GM21390 (cell line): Measurements from ENCODE around the gene CDK15.
"Not testable (repeated sequence)": the region's sequence is repeated elsewhere in the genome, so short reads cannot be mapped to it uniquely, and the experiment has no call there.

Source experiments
- ATAC-seq: cut with Tn5 transposase; IDR thresholded peaks from one replicate; pipeline ENCODE4 v1.9.1; 2021; ENCODE audit not compliant: unreplicated experiment

CDK15 gene

DNA sequence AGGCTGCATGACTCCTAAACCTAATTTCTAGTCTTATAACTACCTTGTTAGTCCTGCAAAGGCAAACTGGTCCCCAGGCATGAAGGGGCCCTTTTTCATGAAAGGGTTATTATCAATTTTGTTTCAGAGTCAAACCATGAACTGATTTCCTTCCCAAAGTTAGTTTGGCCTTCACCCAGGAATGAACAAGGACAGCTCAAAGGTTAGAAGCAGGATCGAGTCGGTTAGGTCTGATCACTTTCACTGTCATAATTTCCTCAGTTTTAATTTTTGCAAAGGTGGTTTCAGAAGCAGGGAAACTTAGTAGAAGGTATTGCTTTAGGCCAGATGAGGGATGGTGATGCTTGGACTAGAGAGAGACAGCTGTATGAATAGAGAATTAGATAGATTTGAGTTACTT lies 16.9 kb upstream of the CDK15 start:
- ATAC-seq, result no peak

DNA sequence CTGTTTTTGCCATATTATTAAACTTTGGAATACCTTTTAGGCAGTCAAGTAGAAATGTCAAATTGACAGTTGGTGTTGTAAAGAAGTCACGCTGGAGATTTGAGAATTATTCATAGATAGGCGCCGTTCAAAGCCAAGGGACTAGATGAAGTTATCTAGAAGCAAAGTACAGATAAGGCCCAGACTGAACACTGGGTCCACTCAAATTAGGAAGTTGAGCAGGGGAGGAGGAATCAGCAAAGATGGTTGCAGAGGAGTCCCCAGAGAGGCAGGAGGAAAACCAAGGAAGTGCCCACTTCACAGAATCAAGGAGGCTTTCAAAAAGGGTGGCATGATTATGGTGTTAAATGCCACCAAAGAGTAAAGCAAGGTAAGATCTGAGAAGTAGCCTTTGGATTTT lies 16.0 kb upstream of the CDK15 start:
- no peak for ATAC-seq

DNA sequence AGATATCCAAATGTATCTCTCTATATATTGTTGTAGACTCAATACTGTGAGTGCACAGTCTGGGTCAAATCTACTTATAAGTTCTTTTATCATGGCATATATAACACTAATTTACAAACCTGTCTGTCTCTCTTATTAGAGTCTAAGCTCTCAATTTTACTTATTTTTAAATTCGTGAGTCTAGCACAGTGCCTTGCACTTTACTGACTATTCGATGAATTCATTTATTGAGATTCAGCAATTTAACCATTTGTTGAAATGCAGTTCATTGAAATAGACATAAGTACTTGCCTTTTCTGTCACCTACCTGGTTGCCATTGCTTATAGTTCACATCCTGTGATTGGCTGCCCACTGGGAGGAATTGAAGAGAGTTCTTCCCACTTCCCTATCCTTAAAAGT lies 15.3 kb upstream of the CDK15 start:
- no peak for ATAC-seq

DNA sequence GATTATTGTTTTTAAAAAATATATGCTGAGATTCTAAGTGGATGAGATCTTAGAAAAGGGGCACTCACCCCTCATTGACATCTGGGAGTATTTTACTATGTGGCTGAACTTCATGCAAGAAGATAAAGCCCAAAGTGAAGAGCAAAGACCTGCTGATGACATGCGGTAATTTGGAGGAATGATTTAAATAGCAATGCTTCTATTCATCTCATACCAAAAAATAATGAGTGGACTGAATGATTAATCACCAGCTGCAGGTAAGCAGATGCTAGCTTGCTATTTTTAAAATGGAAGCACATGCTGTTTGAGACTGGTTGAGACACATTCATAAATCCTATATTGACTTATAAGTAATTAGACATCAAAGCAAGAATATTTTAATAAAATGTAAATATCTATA lies 12.7 kb upstream of the CDK15 start:
- ATAC-seq, result no peak

DNA sequence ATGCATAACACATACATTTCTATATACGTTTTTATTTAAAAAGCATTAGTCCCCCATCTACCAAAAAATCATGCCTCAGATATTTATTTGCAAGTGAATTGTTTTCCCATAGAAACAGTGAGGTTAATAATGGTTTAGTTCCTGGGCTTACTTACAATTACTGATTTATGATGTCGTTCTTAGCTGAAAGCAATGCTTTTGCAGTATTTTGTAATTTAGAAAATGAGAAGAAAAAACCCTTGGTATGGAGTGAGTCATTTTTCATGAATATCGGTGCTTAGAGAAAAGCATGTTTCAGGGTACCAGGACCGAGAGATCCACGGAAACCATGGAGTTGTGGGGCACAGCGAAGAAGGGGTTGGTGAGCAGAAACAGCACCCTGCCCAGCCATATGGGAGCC lies 12.0 kb upstream of the CDK15 start:
- no peak for ATAC-seq

DNA sequence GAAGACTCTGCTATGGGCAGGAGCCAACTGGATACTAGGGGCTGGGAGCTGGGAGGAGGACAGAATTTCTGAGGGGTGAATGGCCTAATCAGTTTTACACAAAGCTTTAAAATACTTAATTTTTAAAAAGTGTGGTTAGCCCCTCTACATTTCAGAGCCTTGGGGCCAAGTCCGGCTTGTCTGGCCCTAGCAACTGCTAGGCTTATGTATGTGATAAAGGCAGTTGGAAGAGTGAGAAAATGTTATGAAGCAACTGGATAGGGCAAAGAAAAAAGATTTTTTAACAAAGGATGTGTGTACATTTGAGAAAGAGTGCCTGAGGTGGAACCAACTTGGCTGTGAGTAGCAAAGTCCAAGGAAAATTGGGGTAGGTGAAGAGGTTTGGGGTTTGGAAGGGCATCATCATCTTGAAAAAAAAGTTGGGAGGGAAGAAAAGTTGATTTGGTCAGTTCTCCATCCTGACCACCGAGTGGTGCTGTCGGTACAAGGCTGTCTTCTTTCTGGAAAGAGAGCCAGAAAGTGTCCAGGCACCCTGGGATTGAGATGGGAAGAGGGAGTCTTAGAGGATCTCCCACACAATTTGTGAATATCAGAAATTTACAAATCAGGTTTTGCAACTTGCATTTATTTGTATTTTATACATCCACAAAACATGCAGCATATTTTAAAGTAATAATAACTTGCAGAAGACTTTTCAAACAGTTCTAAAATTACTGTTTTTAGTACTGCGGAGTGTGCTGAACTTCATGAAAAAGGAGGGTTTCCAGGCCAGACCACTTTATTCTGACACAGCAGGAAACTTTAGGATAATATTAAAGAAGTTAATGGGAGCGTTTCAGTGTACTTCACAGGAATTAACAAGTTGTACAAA lies 10.5 kb upstream of the CDK15 start:
- ATAC-seq, result no peak

DNA sequence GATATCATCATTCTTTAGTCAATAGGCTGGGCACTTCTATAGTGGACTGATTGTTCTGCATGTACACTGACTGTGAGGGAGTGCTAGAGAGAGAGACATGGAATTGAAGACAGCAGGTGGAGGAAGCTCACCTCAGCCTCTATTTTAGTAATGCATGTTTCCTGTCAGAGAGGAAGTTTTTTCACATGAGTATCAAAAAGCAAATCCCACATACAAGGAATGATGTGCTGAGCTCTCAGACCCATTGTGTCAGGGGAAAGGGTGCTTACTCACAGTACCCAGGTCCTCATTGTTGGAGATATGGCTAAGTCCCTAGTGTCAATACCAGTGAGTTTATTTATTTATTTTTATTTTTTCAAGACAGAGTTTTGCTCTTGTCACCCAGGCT lies 9.9 kb upstream of the CDK15 start:
- no peak for ATAC-seq

DNA sequence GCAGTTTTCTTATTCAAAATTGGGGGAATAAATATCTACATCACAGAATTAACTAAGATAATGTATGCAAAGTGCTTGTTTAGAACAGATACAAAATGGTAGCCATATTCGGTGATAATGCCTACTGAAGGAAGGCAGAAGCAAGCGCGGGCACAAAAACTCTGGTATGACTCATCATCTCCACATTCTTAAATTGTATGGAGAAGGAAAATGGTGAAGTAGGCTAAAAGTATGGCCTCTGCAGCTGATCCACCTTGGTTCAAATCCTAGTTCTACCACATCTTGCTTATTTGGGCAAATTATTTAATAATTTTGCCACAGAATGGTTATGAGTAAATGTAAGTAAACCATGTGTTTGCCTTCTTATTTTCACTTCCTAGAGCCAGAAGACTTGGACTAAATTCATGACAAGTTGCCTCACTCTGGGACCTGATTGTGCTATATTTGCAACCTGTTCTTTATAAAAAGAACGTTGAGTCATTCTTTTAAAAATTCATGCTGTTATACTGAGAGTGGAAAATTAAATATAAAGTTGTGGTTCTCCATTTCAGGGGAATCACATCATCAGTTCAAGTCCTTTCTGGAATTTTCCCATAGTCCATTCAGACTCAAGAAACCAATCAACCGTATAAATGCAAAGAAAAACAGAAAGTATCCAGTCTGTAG lies 9.0 kb upstream of the CDK15 start:
- no peak for ATAC-seq

DNA sequence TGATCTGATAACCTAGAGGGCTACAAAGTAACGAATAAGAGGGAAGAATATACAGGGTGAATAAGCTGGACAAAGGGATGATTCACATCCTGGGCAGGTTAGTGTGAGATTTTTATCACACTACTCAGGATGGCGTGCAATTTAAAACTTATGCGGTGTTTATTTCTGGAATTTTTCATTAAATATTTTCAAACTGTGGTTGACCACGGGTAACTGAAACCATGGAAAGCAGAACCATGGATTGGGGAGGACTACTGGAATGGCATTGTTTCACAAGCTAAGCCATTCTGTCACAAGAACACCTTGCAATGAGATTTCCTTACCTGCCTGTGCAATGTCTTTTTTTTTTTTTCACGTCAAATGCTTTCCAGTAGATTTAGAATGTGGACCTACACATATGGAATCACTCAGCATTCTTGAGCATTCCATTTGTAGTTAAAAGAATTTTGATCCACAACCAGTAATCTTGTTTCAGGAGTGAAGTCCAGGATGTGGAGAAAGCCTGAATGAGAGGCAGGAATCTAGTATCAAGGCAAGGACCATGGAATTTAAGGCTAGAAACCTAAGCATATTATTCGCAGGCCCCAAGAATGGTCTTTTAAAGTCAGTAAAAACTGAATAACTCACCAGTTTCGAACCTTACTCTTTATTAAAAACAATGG lies 8.0 kb upstream of the CDK15 start:
- ATAC-seq, result no peak

DNA sequence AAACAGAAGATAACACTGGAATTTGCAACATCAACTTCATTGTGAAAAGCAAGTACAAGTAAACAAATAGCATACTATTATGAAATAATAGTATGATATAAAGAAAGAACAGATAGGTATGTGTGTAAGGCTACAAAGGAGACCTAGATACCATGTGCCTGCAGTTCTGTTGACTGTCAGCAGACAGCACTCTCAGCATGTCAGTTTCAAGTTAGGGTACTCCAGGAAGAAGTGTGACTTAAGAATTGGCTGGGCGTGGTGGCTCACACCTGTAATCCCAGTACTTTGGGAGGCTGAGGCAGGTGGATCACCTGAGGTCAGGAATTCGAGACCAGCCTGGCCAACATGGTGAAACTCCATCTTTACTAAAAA lies 7.4 kb upstream of the CDK15 start:
- not testable (repeated sequence) for ATAC-seq

DNA sequence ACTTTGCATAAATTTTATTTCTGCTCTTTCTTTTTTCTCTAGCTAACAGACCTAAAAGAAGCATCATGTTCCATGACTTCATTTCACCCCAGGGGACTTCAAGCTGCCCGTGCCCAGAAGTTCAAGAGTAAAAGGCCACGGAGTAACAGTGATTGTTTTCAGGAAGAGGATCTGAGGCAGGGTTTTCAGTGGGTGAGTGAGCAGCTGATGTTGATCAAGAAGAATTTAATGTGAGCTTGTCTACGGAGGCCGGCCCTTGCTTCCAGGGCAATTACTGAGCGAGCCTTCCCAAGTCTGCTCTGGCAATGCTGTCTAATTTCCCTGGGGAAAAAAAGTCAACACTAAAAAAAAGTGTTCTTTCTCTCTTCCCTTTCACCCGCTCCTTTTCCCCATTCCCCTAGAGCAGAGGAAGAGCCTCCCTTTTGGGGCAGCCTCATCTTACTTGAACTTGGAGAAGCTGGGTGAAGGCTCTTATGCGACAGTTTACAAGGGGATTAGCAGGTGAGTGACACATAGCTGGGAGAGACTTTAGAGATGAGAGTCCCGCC lies 1.2 kb downstream of the CDK15 start:
- no peak for ATAC-seq

DNA sequence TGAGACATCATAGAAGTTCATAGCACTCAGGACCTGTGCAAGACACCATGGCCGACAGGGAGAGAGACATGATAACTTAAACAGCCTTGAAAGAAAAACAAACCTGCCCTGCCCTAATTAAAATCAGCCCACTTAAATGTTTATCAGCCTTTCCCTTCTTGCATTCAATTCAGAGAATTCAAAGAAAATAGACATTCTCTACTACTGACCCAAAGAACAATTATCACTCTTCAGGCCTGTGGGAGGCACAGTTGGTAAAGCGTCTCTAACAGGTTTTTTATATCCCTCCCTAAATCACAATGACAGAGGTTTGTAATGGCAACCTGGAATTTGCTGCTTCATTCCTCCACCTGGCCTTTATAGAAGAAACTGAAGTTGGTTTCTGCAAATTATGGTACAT lies 1.7 kb downstream of the CDK15 start:
- no peak for ATAC-seq

DNA sequence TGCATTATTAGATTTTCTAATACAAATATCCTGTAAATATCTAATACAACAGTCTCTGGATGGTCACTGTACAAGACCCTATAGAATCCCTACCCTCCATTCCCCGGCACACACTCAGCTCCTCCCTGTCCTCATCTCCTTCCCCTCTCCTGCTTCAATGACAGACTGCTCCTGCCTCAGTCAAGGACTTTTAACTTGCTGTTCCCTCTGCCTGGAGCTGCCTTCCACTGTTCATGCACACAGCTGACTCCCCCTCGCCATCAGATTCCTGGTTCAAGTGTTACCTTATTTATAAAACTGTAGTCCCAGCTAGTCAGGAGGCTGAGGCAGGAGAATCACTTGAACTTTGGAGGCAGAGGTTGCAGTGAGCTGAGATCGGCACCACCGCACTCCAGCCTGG lies 3.3 kb downstream of the CDK15 start:
- ATAC-seq, result no peak

DNA sequence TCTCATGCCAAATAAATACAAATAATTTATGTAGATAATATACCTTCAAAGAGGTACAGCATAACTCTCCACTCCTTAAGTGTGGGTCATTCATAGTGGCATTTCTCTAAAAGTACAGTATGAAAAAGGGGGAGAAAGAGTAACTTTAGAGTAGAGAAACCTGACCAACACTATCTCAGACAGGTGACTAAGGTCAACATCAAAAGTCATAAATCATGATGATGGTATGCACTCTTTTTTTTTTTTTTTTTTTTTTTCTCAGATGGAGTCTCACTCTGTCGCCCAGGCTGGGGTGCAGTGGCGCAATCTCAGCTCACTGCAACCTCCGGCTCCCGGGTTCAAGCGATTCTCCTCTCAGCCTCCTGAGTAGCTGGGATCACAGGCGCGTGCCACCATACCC lies 4.3 kb downstream of the CDK15 start:
- not testable (repeated sequence) for ATAC-seq

DNA sequence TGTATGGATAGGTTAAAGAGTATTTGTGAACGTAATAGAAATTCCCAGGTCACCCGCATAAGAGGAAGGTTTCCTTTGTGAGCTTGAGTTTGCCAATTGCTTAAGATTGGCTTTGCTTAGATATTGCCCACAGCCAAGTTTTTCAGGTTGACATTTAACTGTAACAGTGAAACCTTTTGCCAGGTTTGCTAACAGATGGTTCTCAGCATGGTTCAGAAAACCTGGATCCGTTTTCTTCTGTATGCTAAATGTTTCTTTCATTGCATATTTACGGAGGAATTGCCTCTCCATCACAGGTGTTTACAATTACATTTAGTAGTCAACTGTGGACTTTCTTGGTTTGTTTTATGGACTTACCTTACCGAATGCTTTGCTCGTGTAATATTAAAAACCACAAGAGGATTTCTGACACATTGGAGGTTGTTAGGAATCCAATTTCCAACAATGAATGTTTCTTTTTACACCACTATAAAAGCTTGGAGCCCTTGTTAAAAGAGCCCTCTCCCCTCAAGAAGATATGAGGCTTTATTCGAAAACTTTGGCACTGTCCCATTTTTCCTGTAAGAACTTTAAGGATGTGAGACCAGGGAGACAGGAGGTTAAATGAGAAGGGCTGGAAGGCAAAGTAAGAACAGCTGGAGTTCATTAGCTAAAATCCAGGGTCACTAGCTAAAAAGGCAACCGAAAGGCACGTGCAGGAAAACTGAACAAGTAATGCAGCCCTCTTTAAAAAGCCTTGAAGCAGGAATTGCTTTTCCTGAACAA lies 7.8 kb downstream of the CDK15 start:
- ATAC-seq, result no peak

DNA sequence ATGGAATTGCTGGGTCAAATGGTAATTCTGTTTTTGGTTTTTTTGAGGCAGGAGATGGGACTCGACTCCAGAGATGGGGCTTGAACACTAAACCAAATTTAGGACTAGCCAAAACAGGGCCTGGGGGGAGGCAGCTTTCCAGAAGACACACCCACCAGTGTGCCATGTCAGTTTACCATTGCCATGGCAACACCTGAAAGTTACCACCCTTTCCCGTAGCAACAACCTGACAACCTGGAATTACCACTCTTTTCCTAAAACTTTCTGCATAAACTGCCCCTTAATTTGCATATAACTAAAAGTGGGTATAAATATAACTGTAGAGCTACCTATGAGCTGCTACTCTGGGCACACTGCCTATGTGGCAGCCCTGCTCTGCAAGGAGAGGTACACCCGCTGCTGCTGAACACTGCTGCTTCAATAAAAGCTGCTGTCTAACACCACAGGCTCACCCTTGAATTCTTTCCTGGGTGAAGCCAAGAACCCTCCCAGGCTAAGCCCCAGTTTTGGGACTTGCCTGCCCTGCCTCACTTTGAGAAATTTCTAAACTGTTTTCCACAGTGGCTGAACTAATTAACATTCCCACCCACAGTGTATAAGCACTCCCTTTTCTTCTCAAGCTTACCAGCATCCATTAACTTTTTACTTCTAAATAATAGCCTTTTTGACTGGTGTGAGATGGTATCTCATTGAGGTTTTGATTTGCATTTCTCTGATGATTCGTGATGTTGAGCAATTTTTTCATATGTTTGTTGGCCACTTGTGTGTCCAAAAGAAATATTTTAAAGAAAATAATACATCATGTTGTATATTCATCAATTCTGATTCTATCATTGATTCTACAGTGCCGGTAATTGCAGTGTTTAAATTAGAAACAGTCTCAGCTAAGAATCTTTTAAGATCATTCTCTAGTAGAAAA lies 10.6 kb downstream of the CDK15 start:
- no peak for ATAC-seq

DNA sequence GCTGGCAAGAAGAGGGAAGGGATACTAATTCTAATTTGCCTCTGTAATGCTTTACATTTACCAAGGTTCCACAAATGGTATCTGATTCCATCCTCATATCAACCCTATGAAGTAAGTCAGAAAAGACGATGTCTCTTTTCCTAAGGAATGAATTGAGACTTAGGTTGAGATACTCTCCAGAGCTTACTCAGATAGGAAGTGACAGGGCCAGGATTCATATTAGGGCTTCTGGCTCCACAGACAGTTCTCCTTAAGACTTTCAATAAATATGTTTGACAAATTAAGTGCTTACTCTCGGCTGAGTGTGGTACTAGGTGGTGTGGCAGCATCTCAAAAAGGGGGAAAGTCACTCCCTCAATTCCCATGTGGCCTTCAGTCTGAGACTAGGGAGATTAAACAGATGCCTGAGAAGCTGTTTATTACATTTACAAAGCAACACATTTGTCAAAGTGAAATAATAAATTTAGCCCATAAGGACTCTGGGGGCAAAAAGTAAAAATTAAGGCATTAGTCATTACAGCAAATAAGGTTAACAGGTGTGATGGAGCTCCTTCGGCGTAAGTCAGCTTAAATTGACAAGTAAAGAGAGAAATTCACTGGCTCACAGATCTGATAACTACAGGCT lies 14.2 kb downstream of the CDK15 start:
- no peak for ATAC-seq

DNA sequence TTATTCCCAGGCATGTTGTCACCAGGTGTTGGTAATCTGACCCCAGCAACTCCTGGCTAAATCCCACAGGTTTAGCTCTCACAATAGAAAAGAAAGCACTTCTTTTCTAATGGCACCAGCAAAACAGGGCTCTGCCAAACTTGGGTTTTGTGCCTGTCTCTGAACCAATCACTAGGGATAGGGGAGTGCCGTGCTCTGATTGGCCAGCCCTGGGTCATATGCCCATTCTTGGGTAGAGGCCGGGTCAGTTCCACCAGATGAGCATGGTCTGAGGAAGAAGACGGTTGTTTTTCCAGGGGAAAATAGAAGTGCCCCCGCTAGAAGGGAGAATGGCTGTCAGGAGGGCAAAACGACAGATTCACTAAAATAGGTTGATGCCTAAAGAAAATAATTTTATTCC lies 14.7 kb downstream of the CDK15 start:
- ATAC-seq, result no peak

DNA sequence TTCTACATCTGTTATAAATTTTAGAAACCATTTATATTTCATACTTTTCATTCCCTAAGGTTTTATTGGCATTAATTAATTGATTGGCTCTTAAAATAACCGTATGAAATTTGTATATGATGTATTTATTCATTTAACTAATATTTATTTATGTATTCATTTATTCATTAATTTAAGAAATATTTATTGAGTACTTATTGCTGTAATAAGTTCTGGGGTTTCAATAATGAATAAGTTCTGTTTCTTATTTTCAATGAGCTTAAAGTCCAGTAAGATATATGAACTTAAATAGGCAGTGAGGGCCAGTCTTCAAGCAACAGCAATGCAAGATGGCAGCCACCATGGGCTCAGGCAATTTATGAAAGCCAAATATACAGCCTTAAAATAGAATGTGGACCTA lies 17.9 kb downstream of the CDK15 start:
- ATAC-seq, result no peak

DNA sequence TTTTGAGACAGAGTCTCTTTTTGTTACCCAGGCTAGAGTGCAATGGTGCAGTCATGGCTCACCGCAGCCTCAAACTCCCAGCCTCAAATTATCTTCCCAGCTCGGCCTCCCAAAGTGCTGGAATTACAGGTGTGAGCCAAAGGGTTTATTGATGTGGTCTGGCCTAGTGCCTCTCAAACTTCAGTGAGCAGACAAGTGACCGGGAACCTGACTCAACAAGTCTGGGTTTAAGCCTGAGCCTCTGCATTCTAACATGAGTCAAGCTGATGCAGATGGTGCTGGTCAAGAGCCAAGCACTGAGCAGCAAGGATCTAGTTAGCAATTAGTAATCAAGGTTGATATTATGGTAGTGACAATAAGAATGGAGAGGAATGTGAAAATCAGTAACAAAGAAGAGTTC lies 21.3 kb downstream of the CDK15 start:
- ATAC-seq, result no peak
